Neuronal stem cell (in vitro differentiated cells): ENCODE data around the gene PEAK3.

Experiments
- DNase-seq: peaks from one replicate; pipeline ENCODE4 v3.0.0-alpha.2; 2013; ENCODE audit warnings: low spot score
- H2AFZ ChIP-seq: one replicate; pipeline ENCODE4 v1.6.1; 2013; ENCODE audit warnings: mild to moderate bottlenecking, low read length, inconsistent platforms
- H2AK5ac ChIP-seq: 2 replicates; pipeline ENCODE4 v1.6.1; 2013; ENCODE audit warnings: low read depth, mild to moderate bottlenecking, inconsistent platforms, low read length, moderate library complexity, mixed read lengths
- H2BK120ac ChIP-seq: 2 replicates; pipeline ENCODE4 v1.6.1; 2013; ENCODE audit warnings: low read depth, mild to moderate bottlenecking, inconsistent platforms, low read length, moderate library complexity, mixed read lengths
- H2BK12ac ChIP-seq: one replicate; pipeline ENCODE4 v1.6.1; 2013; ENCODE audit warnings: low read length, inconsistent platforms
- H2BK15ac ChIP-seq: 2 replicates; pipeline ENCODE4 v1.6.1; 2013; ENCODE audit warnings: mild to moderate bottlenecking, low read length, inconsistent platforms, mixed read lengths
- H2BK5ac ChIP-seq: one replicate; pipeline ENCODE4 v1.6.1; 2013; ENCODE audit warnings: inconsistent platforms, mild to moderate bottlenecking, low read length, moderate library complexity
- H3K14ac ChIP-seq: one replicate; pipeline ENCODE4 v1.6.1; 2013; ENCODE audit warnings: low read length, inconsistent platforms
- H3K18ac ChIP-seq: 2 replicates; pipeline ENCODE4 v1.6.1; 2013; ENCODE audit warnings: low read length, inconsistent platforms
- H3K23ac ChIP-seq: 2 replicates; pipeline ENCODE4 v1.6.1; 2013; ENCODE audit warnings: low read depth, mild to moderate bottlenecking, mixed read lengths, low read length, inconsistent platforms; ENCODE audit not compliant: poor library complexity
- H3K27ac ChIP-seq: replicated peaks from 3 replicates; pipeline ENCODE4 v1.5.1; 2013; ENCODE audit warnings: low read length, inconsistent platforms
- H3K27me3 ChIP-seq, 3 experiments: 2 replicates each; pipeline ENCODE4 v1.6.1; 2013; ENCODE audit warnings: low read length in 3 of 3, mild to moderate bottlenecking in 2 of 3, inconsistent platforms in 1 of 3, low read depth in 1 of 3, mixed read lengths in 1 of 3, moderate library complexity in 1 of 3; ENCODE audit not compliant: control insufficient read depth in 3 of 3, insufficient read depth in 3 of 3
- H3K36me3 ChIP-seq, 2 donors: replicated peaks in 1 of 2; 2 replicates each; pipeline ENCODE4 v1.6.1; 2013; ENCODE audit warnings: low read length in 2 of 2; ENCODE audit not compliant: control insufficient read depth in 2 of 2, insufficient read depth in 2 of 2
- H3K4ac ChIP-seq: 2 replicates; pipeline ENCODE4 v1.6.1; 2013; ENCODE audit warnings: inconsistent platforms, mild to moderate bottlenecking, low read length, moderate library complexity
- H3K4me1 ChIP-seq, 2 donors: 1 replicate in 1 of 2; 2 replicates in 1 of 2; pipeline ENCODE4 v1.6.1; 2013; ENCODE audit warnings: low read length in 2 of 2, low read depth in 1 of 2; ENCODE audit not compliant: control insufficient read depth in 2 of 2, insufficient read depth in 1 of 2
- H3K4me2 ChIP-seq: one replicate; pipeline ENCODE4 v1.6.1; 2013; ENCODE audit warnings: mild to moderate bottlenecking, low read length, inconsistent platforms; ENCODE audit not compliant: insufficient read depth, poor library complexity, severe bottlenecking
- H3K4me3 ChIP-seq, 2 donors: 2 replicates each; pipeline ENCODE4 v1.5.1; 2013; ENCODE audit warnings: low read length in 2 of 2, mild to moderate bottlenecking in 2 of 2, inconsistent platforms in 1 of 2, moderate library complexity in 1 of 2
- H3K79me1 ChIP-seq: one replicate; pipeline ENCODE4 v1.6.1; 2013; ENCODE audit warnings: low read depth, mild to moderate bottlenecking, inconsistent platforms, low read length, moderate library complexity
- H3K9ac ChIP-seq: one replicate; pipeline ENCODE4 v1.6.1; 2013; ENCODE audit warnings: mild to moderate bottlenecking, low read depth, low read length, inconsistent platforms; ENCODE audit not compliant: poor library complexity
- H3K9me3 ChIP-seq, 2 donors: replicated peaks in 1 of 2; 2 replicates each; pipeline versions ENCODE3 to v1.6.1; 2013; ENCODE audit warnings: low read length in 2 of 2, mild to moderate bottlenecking in 2 of 2, inconsistent platforms in 1 of 2, low read depth in 1 of 2, mixed read lengths in 1 of 2, moderate library complexity in 1 of 2; ENCODE audit not compliant: control insufficient read depth in 2 of 2, insufficient read depth in 1 of 2
- H4K8ac ChIP-seq: one replicate; pipeline ENCODE4 v1.6.1; 2013; ENCODE audit warnings: low read depth, mild to moderate bottlenecking, inconsistent platforms, low read length, moderate library complexity
- H4K91ac ChIP-seq: one replicate; pipeline ENCODE4 v1.6.1; 2013; ENCODE audit warnings: low read length, low read depth, mild to moderate bottlenecking, inconsistent platforms; ENCODE audit not compliant: poor library complexity
- WGBS, 2 donors: extraction: QIAGEN DNeasy Blood & Tissue Kit; methylation state at CpG; one replicate each; pipeline ENCODE4 v1.1.7; 2013; ENCODE audit warnings: missing lambda C conversion rate in 2 of 2, mixed read lengths in 1 of 2; ENCODE audit not compliant: insufficient read length in 2 of 2, insufficient replicate concordance in 1 of 2; ENCODE audit errors: extremely low coverage in 2 of 2; 5-methylcytosine and 5-hydroxymethylcytosine counted together
- small RNA-seq: library from polyadenylated mRNA; stranded (forward); fragments of <200 nt; extraction: miRNeasy Mini kit (QIAGEN cat#:217004); gene quantifications from one replicate; pipeline ENCODE3, GENCODE V24; 2013; ENCODE audit not compliant: insufficient read depth

PEAK3 gene

GRCh38 chr19:2225415-2226050, 56.4 kb downstream of the PEAK3 start:
- H3K4ac ChIP-seq, result no peak overlapping the region
- H3K9me3 ChIP-seq, result no peaks in the 10 kb centered on the region
- H3K36me3 ChIP-seq, result peaks cover 43 to 88% of the 10 kb centered on the region in 2 donors
- H2BK12ac ChIP-seq, result peak overlapping the region; percentile 22
- no peak overlapping the region for H2BK120ac ChIP-seq
- no peak overlapping the region for H2AFZ ChIP-seq
- no peak overlapping the region for H3K14ac ChIP-seq
- no peaks in the 10 kb centered on the region for H3K27me3 ChIP-seq
- no peak overlapping the region for H3K23ac ChIP-seq
- peak overlapping the region; percentile 21 for H3K9ac ChIP-seq
- no peak overlapping the region for H2BK15ac ChIP-seq
- WGBS, 2 donors, result no CpG with 5 or more reads among the region's 32 CpGs
- no peak overlapping the region for H2BK5ac ChIP-seq
- peak overlapping the region; percentile 19 for H4K8ac ChIP-seq
- H3K79me1 ChIP-seq, result peaks cover 8% of the 10 kb centered on the region
- no peak overlapping the region for H2AK5ac ChIP-seq
- H4K91ac ChIP-seq, result no peak overlapping the region
- no peak overlapping the region for H3K4me3 ChIP-seq
- no peak for DNase-seq
- peak overlapping the region; percentile 11 for H3K4me2 ChIP-seq
- no peak overlapping the region for H3K27ac ChIP-seq
- peak overlapping the region; percentile 11 for H3K18ac ChIP-seq
- H3K4me1 ChIP-seq, result no peaks in the 10 kb centered on the region

- Histone ChIP-seq H3K27me3 (no peaks in the 10 kb centered on the region), H2BK120ac (no peak overlapping the region), H3K23ac (no peak overlapping the region), H3K4ac (no peak overlapping the region), H3K4me2 (no peak overlapping the region), H3K9ac (no peak overlapping the region), H3K79me1 (peaks cover 12% of the 10 kb centered on the region), H3K4me1 (no peaks in the 10 kb centered on the region), H3K27ac (no peak overlapping the region), H4K8ac (peak overlapping the region; percentile 43), H3K36me3 (peaks cover 46 to 88% of the 10 kb centered on the region in 2 donors), H3K9me3 (no peaks in the 10 kb centered on the region), H3K14ac (no peak overlapping the region), H2BK12ac (no peak overlapping the region), H3K4me3 (no peak overlapping the region), H2BK5ac (no peak overlapping the region), H2AFZ (no peak overlapping the region), H4K91ac (no peak overlapping the region), H3K18ac (peak overlapping the region; percentile 28), H2BK15ac (no peak overlapping the region), H2AK5ac (no peak overlapping the region)
- no CpG with 5 or more reads among the region's 13 CpGs for WGBS, 2 donors
- no peak for DNase-seq
Measured at GRCh38 chr19:2224754-2225349, 57.1 kb downstream of the PEAK3 start.

Small RNA genes within 50 kb of the gene (small RNA-seq; reads per million reads assigned to genes)
- 13.8 reads per million, percentile 69 among the genes with 10 or more reads in this experiment for gene MIR1227
